Lower lobe of right lung (tissue), 2 donors: Measurements from ENCODE around the gene DEFB129. TPM values are rescaled to one million over a fixed set of nuclear protein-coding genes. Genes with fewer than 3 reads are reported as not detected.
A peak's percentile ranks its signal among the peaks of the same experiment; 100 is the strongest.

Source experiments
- ATAC-seq, 2 donors: fragments of 200-7000 bp; cut with Tn5 transposase; one replicate each; pipeline ENCODE4 v1.9.1; 2020 to 2022; ENCODE audit warnings: mild to moderate bottlenecking in 2 of 2, moderate library complexity in 2 of 2
- DNase-seq: peaks from one replicate; pipeline ENCODE4 v3.0.0-alpha.2; 2020
- H3K27ac ChIP-seq: fragments of 200-600 bp; one replicate; pipeline ENCODE4 v1.8.0; 2022
- H3K27me3 ChIP-seq: fragments of 200-600 bp; one replicate; pipeline ENCODE4 v1.8.0; 2022; ENCODE audit warnings: low read depth
- H3K36me3 ChIP-seq: fragments of 200-600 bp; one replicate; pipeline ENCODE4 v1.8.0; 2022; ENCODE audit warnings: mild to moderate bottlenecking
- H3K4me1 ChIP-seq: fragments of 200-600 bp; one replicate; pipeline ENCODE4 v1.8.0; 2022
- H3K4me3 ChIP-seq: fragments of 200-600 bp; one replicate; pipeline ENCODE4 v1.8.0; 2022; ENCODE audit warnings: mild to moderate bottlenecking
- H3K9me3 ChIP-seq: fragments of 200-600 bp; one replicate; pipeline ENCODE4 v1.8.0; 2022
- intact Hi-C: fragments of 100-400 bp; cut with DNase I; formaldehyde crosslinking; loops from one replicate; pipeline ENCODE4 v1.11.0; 2022
- total RNA-seq: library from RNA; stranded (reverse); fragmentation: NEBNext Ultra II Directional; extraction: Animal tissue kit (Norgen Biotek cat#: 25700); gene quantifications from one replicate; pipeline ENCODE4 v1.2.1, GENCODE V29; 2021
- TF ChIP-seq, protein P1 (sequence below): fragments of 200-600 bp; IDR thresholded peaks from one replicate; pipeline ENCODE4 v1.8.0; 2022; ENCODE audit warnings: antibody characterized with exemption, mild to moderate bottlenecking
- donor health status: DM: no; HTN: yes; CAD: no; lungs with severe emphysema.

DEFB129 gene
- total RNA-seq, 1 donor from 2014 or later, result not detected

- intact Hi-C loops, result no loop called here
- TF ChIP-seq, protein P1, sequence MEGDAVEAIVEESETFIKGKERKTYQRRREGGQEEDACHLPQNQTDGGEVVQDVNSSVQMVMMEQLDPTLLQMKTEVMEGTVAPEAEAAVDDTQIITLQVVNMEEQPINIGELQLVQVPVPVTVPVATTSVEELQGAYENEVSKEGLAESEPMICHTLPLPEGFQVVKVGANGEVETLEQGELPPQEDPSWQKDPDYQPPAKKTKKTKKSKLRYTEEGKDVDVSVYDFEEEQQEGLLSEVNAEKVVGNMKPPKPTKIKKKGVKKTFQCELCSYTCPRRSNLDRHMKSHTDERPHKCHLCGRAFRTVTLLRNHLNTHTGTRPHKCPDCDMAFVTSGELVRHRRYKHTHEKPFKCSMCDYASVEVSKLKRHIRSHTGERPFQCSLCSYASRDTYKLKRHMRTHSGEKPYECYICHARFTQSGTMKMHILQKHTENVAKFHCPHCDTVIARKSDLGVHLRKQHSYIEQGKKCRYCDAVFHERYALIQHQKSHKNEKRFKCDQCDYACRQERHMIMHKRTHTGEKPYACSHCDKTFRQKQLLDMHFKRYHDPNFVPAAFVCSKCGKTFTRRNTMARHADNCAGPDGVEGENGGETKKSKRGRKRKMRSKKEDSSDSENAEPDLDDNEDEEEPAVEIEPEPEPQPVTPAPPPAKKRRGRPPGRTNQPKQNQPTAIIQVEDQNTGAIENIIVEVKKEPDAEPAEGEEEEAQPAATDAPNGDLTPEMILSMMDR, result peak; percentile 58
- Histone ChIP-seq H3K36me3 (no peaks in the 10 kb centered on the region), H3K9me3 (no peaks in the 10 kb centered on the region), H3K27ac (no peak overlapping the region), H3K27me3 (no peaks in the 10 kb centered on the region), H3K4me1 (no peaks in the 10 kb centered on the region), H3K4me3 (no peak overlapping the region)
- DNase-seq, result no peak
- peak; percentile 76 to 78 for ATAC-seq
Observed at GRCh38 chr20:208942-209566, 18.0 kb upstream of the DEFB129 start.

- ATAC-seq (peak in 1 of 2 donors; percentile 54), DNase-seq (no peak)
- intact Hi-C loops, result no loop called here
- Histone ChIP-seq H3K4me3 (no peak overlapping the region), H3K36me3 (no peaks in the 10 kb centered on the region), H3K27ac (no peak overlapping the region), H3K9me3 (no peaks in the 10 kb centered on the region), H3K27me3 (no peaks in the 10 kb centered on the region), H3K4me1 (no peaks in the 10 kb centered on the region)
- TF ChIP-seq, protein P1, result no peak
Observed at GRCh38 chr20:210809-211502, 16.1 kb upstream of the DEFB129 start.

DNA sequence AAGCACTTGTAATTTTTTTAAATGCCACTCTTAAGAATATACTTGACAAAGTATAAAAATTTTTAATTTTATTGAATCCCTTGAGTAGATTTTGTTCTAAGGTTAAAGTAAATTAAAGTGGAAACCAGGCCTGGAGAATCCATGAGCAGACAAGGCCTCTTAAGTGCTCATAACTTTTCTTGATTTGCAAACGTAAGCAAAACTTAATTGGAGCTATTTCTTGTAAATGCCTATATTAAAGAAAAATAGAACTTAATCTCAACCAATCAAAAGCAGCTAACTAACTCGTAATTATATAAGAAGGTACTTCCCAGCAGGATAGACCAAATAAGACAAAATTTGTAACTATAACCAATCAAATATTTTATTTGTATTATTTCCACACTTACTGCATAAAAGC lies 12.7 kb upstream of the DEFB129 start:
- Histone ChIP-seq H3K27ac (no peak overlapping the region), H3K4me3 (no peak overlapping the region), H3K27me3 (no peaks in the 10 kb centered on the region), H3K4me1 (no peaks in the 10 kb centered on the region), H3K9me3 (no peaks in the 10 kb centered on the region), H3K36me3 (no peaks in the 10 kb centered on the region)
- ATAC-seq, result no peak
- TF ChIP-seq, protein P1, result no peak
- no peak for DNase-seq
- intact Hi-C loops, result no loop called here

DNA sequence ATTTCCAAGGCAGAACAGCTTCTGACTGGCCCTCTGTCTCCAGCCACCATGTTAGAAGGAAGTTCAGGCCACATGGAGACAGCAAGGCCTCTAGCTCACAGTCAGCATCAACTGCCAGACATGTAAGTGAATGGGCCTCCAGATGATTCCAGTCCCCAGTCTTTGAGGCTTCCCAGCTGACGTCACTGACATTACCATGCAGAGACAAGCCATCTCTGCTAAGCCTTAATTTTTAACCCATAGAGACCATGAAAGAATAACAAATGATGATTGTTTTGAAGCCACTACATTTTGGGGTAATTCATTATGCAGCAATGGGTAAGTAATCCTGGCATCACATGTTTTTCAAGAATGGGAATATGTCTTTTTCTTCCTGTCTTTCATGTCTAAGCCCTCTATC lies 11.3 kb upstream of the DEFB129 start:
- intact Hi-C loops, result no loop called here
- Histone ChIP-seq H3K9me3 (no peaks in the 10 kb centered on the region), H3K27me3 (no peaks in the 10 kb centered on the region), H3K27ac (no peak overlapping the region), H3K4me3 (no peak overlapping the region), H3K4me1 (no peaks in the 10 kb centered on the region), H3K36me3 (no peaks in the 10 kb centered on the region)
- ATAC-seq, result no peak
- TF ChIP-seq, protein P1, result no peak
- no peak for DNase-seq

- intact Hi-C loops, result no loop called here
- DNase-seq (no peak), ATAC-seq (no peak)
- Histone ChIP-seq H3K36me3 (no peaks in the 10 kb centered on the region), H3K4me1 (no peaks in the 10 kb centered on the region), H3K27me3 (no peaks in the 10 kb centered on the region), H3K9me3 (no peaks in the 10 kb centered on the region), H3K27ac (no peak overlapping the region), H3K4me3 (no peak overlapping the region)
- TF ChIP-seq, protein P1, result no peak
Observed at GRCh38 chr20:217266-217665, 9.8 kb upstream of the DEFB129 start.
